ENCODE results near the gene C5AR2.

- TF ChIP-seq TAF1 (IDR thresholded peaks at IDR 0.05; ENCODE audit: low read depth) (no peak), EZH2 (IDR thresholded peaks at IDR 0.05; ENCODE audit: borderline replicate concordance, insufficient read depth, low read length, poor library complexity, severe bottlenecking) (no peak), CTCF (IDR thresholded peaks at IDR 0.05; ENCODE audit: poor library complexity, severe bottlenecking) (no peak), POLR2AphosphoS5 (IDR thresholded peaks at IDR 0.05) (no peak), REST (IDR thresholded peaks at IDR 0.05; ENCODE audit: borderline replicate concordance) (no peak), EP300 (conservative IDR thresholded peaks at IDR 0.05; ENCODE audit: poor library complexity, severe bottlenecking) (no peak), RAD21 (conservative IDR thresholded peaks at IDR 0.05) (no peak)
Observed at GRCh38 chr19:47309608-47310007, 22.4 kb upstream of the C5AR2 start, which contains the start of gene C5AR1.
